Caco-2 (cell line): Measurements from ENCODE around the gene CCNB2. TPM values are rescaled to one million over a fixed set of nuclear protein-coding genes. Genes with fewer than 3 reads are reported as not detected.
A peak's percentile ranks its signal among the peaks of the same experiment; 100 is the strongest.

ENCODE experiments used
- BruUV-seq: library from RNA; stranded (reverse); fragments of 400-500 nt; replicated peaks from 2 replicates; lab custom pipeline; 2021; lab: Mats Ljungman, UMichigan
- CTCF ChIA-PET: fragments of 300-600 bp; sonication (Branson Sonifier 250); formaldehyde crosslinking; loops from one replicate; lab custom pipeline; 2022; ENCODE audit warnings: antibody characterized with exemption; lab: Charles Lee
- POLR2A ChIA-PET: fragments of 300-600 bp; sonication (Branson Sonifier 250); formaldehyde crosslinking; loops from one replicate; lab custom pipeline; 2022; ENCODE audit warnings: antibody characterized with exemption; lab: Charles Lee
- DNase-seq, 2 experiments: peaks; one replicate each; pipeline versions ENCODE4 v3.0.0 to v3.0.0-alpha.2; 2020 to 2022
- H3K27me3 ChIP-seq: replicated peaks from 2 replicates; pipeline ENCODE4 v1.6.0; 2011; ENCODE audit warnings: low read length; ENCODE audit not compliant: control insufficient read depth, insufficient read depth
- H3K36me3 ChIP-seq: 2 replicates; pipeline ENCODE4 v1.5.1; 2011; ENCODE audit warnings: low read length; ENCODE audit not compliant: control insufficient read depth, insufficient read depth
- H3K4me1 ChIP-seq: fragments of 250-450 bp; sonication (Bioruptor Pico); 2 replicates; pipeline ENCODE4 v1.5.1; 2020; ENCODE audit warnings: mild to moderate bottlenecking
- H3K4me3 ChIP-seq: 2 replicates; pipeline ENCODE4 v1.5.1; 2011; ENCODE audit warnings: low read depth, mild to moderate bottlenecking, control low read depth, low read length
- H3K9me3 ChIP-seq: fragments of 250-450 bp; sonication (Bioruptor Pico); 2 replicates; pipeline ENCODE4 v1.5.1; 2020; ENCODE audit warnings: mild to moderate bottlenecking, moderate library complexity
- H3K27ac Mint-ChIP-seq: one replicate; pipeline ENCODE4 v1.8.0; 2022; ENCODE audit warnings: mixed read lengths; ENCODE audit not compliant: unreplicated experiment
- H3K27me3 Mint-ChIP-seq: one replicate; pipeline ENCODE4 v1.8.0; 2022; ENCODE audit warnings: mixed read lengths; ENCODE audit not compliant: insufficient read depth, unreplicated experiment
- H3K36me3 Mint-ChIP-seq: one replicate; pipeline ENCODE4 v1.8.0; 2022; ENCODE audit warnings: mild to moderate bottlenecking, mixed read lengths; ENCODE audit not compliant: insufficient read depth, unreplicated experiment
- H3K4me1 Mint-ChIP-seq: one replicate; pipeline ENCODE4 v1.8.0; 2022; ENCODE audit warnings: low read depth, mixed read lengths; ENCODE audit not compliant: unreplicated experiment
- H3K4me3 Mint-ChIP-seq: one replicate; pipeline ENCODE4 v1.8.0; 2022; ENCODE audit warnings: mild to moderate bottlenecking, moderate library complexity, mixed read lengths; ENCODE audit not compliant: unreplicated experiment
- H3K9me3 Mint-ChIP-seq: one replicate; pipeline ENCODE4 v1.8.0; 2022; ENCODE audit warnings: mixed read lengths; ENCODE audit not compliant: unreplicated experiment
- intact Hi-C: fragments of 100-400 bp; cut with micrococcal nuclease; formaldehyde crosslinking; loops from one replicate; pipeline ENCODE4 v1.10.0; 2022; ENCODE audit not compliant: unreplicated experiment
- total RNA-seq: library from RNA; stranded (reverse); gene quantifications from 2 replicates; pipeline ENCODE4 v1.2.3, GENCODE V29; 2022
- TF ChIP-seq, protein P1 (sequence below), 2 experiments: fragments of 200-600 bp in 1 of 2; IDR thresholded peaks; 1 replicate in 1 of 2; 2 replicates in 1 of 2; pipeline versions ENCODE4 v1.5.1 to v1.8.0; 2011 to 2022; ENCODE audit warnings: antibody characterized with exemption in 1 of 2, control low read depth in 1 of 2, inconsistent platforms in 1 of 2, low read depth in 1 of 2, low read length in 1 of 2, mild to moderate bottlenecking in 1 of 2, moderate library complexity in 1 of 2; ENCODE audit not compliant: insufficient read depth in 1 of 2, severe bottlenecking in 1 of 2, unreplicated experiment in 1 of 2

Gene CCNB2
- total RNA-seq, 1 experiment from 2014 or later: 90.1 TPM

DNA sequence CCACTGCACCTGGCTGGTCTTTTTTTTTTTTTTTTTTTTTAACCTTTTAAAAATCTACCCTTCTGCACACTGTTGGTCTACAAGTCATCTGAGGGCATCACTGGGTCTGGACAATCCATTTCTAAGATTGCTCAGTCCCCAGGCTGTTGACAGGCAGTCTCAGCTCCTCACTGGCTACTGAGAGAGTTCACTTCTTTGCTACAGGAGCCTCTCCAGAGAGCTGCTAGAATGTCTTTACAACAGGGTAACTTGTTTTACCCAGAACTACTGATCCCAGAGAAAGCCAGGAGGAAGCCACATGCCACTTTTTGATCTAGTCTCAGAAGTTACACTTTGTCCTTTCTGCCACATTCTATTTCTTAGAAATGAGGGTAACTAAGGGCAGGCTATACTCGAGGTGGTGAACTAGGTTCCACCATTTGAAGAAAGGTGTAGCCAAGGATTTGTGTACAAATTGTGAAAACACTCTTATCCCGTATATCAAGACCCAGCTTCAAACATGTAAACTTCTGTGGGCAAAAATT is 5.7 kb upstream of the CCNB2 start:
- Mint-ChIP-seq H3K27ac (no peak overlapping the region), H3K36me3 (peaks cover 5% of the 10 kb centered on the region), H3K4me1 (peaks cover under 1% of the 10 kb centered on the region), H3K9me3 (no peaks in the 10 kb centered on the region), H3K4me3 (no peak overlapping the region), H3K27me3 (no peaks in the 10 kb centered on the region)
- Histone ChIP-seq H3K9me3 (no peaks in the 10 kb centered on the region), H3K4me1 (no peaks in the 10 kb centered on the region), H3K27me3 (no peaks in the 10 kb centered on the region), H3K36me3 (no peaks in the 10 kb centered on the region), H3K4me3 (no peak overlapping the region)
- intact Hi-C loops: no loop called here
- BruUV-seq: no TSS peak
- ChIA-PET POLR2A (no interaction called here), CTCF (interaction anchor here (0.7 kb wide), 1 partner anchor 416 kb away, joined by 3 read pairs; no protein-coding TSS in a partner anchor)
- DNase-seq: no peak
- TF ChIP-seq, protein P1, sequence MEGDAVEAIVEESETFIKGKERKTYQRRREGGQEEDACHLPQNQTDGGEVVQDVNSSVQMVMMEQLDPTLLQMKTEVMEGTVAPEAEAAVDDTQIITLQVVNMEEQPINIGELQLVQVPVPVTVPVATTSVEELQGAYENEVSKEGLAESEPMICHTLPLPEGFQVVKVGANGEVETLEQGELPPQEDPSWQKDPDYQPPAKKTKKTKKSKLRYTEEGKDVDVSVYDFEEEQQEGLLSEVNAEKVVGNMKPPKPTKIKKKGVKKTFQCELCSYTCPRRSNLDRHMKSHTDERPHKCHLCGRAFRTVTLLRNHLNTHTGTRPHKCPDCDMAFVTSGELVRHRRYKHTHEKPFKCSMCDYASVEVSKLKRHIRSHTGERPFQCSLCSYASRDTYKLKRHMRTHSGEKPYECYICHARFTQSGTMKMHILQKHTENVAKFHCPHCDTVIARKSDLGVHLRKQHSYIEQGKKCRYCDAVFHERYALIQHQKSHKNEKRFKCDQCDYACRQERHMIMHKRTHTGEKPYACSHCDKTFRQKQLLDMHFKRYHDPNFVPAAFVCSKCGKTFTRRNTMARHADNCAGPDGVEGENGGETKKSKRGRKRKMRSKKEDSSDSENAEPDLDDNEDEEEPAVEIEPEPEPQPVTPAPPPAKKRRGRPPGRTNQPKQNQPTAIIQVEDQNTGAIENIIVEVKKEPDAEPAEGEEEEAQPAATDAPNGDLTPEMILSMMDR (IDR thresholded peaks at IDR 0.05; ENCODE audit: insufficient read depth in 1 of 2, low read depth in 1 of 2, low read length in 1 of 2, severe bottlenecking in 1 of 2, unreplicated experiment in 1 of 2): no peak

DNA sequence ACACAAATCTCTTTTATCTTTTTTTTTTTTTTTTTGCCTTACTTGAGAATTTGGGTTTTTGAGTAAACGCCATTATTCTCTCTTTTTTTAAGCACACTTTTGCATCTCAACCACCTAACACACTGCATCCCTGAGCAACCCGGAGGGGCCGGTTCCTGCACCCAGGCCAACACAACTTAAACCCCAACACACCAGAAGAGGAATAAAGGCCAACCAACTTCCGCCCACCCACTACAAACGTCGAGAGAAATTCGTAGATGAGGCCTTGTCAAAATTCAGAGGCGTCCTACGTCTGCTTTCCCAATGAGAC is 389 bp upstream of the CCNB2 start:
- Mint-ChIP-seq H3K36me3 (peaks cover 45% of the 10 kb centered on the region), H3K4me3 (peak overlapping the region; percentile 99), H3K27me3 (no peaks in the 10 kb centered on the region), H3K9me3 (no peaks in the 10 kb centered on the region), H3K4me1 (peaks cover 6% of the 10 kb centered on the region), H3K27ac (peak overlapping the region; percentile 100)
- Histone ChIP-seq H3K36me3 (peaks cover 3% of the 10 kb centered on the region; the same call in 1 of the 2 replicates), H3K27me3 (no peaks in the 10 kb centered on the region), H3K9me3 (no peaks in the 10 kb centered on the region), H3K4me1 (no peaks in the 10 kb centered on the region), H3K4me3 (peak overlapping the region; percentile 94)
- intact Hi-C loops: loop anchor here (2.0 kb wide), 1 partner anchor 124 kb away; no protein-coding TSS in a partner anchor
- no TSS peak for BruUV-seq
- ChIA-PET POLR2A (no interaction called here), CTCF (no interaction called here)
- DNase-seq: no peak
- TF ChIP-seq, protein P1 (IDR thresholded peaks at IDR 0.05; ENCODE audit: insufficient read depth in 1 of 2, low read depth in 1 of 2, low read length in 1 of 2, severe bottlenecking in 1 of 2, unreplicated experiment in 1 of 2): no peak

DNA sequence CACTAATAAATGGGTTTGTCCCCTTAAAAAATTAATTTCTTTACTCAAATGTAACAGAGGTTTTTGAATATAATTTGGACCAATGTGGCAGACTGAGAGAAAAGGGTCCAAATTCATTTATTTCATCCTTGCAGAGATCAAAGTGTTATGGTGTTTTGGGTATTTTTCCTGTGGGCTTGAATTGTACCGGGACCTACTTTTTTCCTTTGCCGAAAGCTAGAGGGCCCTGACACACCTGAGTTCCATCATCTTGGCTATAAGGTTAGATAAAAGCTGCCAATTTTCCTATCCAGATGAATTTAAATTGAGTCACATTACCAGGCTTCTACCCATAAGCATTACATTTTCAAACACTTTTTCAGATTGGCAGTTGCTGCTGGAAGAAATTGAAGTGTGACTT is 908 bp downstream of the CCNB2 start:
- H3K27me3 Mint-ChIP-seq: no peaks in the 10 kb centered on the region
- peaks cover 48% of the 10 kb centered on the region for H3K36me3 Mint-ChIP-seq
- no peaks in the 10 kb centered on the region for H3K27me3 ChIP-seq
- peak overlapping the region; percentile 99 for H3K4me3 Mint-ChIP-seq
- H3K4me1 ChIP-seq: no peaks in the 10 kb centered on the region
- ChIA-PET CTCF (interaction anchor here (0.9 to 1.3 kb wide), 3 partner anchors 32 to 423 kb away, joined by 3 to 4 read pairs (median 4); no protein-coding TSS in a partner anchor), POLR2A (interaction anchor here (0.6 to 0.7 kb wide), 2 partner anchors 118 to 448 kb away, joined by 4 to 7 read pairs; partner anchors contain the start of gene RNF111)
- no peak for DNase-seq
- H3K4me1 Mint-ChIP-seq: peaks cover 6% of the 10 kb centered on the region
- BruUV-seq: TSS peak; percentile 61
- peak overlapping the region; percentile 94 for H3K4me3 ChIP-seq
- H3K36me3 ChIP-seq: peaks cover 3% of the 10 kb centered on the region; the same call in 1 of the 2 replicates
- H3K9me3 Mint-ChIP-seq: no peaks in the 10 kb centered on the region
- intact Hi-C loops: loop anchor here (2.0 kb wide), 1 partner anchor 125 kb away; no protein-coding TSS in a partner anchor
- no peaks in the 10 kb centered on the region for H3K9me3 ChIP-seq
- TF ChIP-seq, protein P1 (IDR thresholded peaks at IDR 0.05; ENCODE audit: insufficient read depth in 1 of 2, low read depth in 1 of 2, low read length in 1 of 2, severe bottlenecking in 1 of 2, unreplicated experiment in 1 of 2): peak in 1 of 2 experiments; percentile 30
- H3K27ac Mint-ChIP-seq: peak overlapping the region; percentile 100
